GM12874 (cell line): ENCODE results near the gene MSMP.

Experiments used
- CTCF ChIP-seq: IDR thresholded peaks from 2 replicates; pipeline ENCODE4 v1.5.1; 2011; ENCODE audit warnings: low read depth, mild to moderate bottlenecking, control low read depth, low read length, moderate library complexity; ENCODE audit not compliant: insufficient read depth

The MSMP gene

DNA sequence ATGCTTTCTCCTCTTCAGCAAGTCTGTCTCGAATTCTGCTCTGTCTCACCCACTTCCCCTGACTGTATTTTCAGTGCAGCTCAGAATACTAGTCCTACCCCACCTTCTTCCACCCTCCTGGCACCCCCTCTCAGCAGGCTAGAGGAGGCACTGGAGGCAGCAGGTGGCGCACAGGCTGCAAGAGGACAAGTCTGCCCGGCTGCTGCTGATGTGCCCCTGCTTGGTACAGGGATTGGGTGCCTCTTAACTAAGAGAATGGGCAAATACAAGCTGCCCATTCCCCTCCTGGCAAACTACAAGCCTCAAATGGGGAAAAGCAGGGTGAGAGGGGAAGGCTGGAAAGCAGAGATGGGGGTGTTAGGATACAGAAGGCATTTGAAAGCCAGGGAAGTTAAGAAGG, 27.1 kb downstream of the MSMP start:
- TF ChIP-seq CTCF: peak; percentile 31; the same call in 1 of the 2 replicates

DNA sequence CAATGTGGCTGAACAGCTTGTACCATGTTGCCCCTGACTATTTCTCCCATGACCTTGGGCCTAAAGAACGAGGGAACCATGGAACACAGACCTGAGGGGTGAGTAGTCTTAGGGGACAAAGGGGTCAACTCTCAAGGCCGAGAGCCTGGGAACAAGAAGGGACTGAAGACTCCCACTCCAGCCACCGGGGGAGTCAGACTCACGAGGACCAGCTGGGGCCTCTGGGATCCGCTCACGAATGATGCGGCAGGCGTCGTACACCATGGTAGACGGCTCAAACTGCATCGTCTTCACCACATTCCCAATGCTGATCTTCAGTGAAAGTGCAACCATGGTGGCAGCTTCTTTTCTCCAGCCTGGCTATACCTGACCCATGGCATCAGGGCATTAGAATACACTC, 28.7 kb downstream of the MSMP start:
- no peak for TF ChIP-seq CTCF

GRCh38 chr9:35723908-35724307, 30.2 kb downstream of the MSMP start:
- no peak for TF ChIP-seq CTCF

- no peak for TF ChIP-seq CTCF
Observed at GRCh38 chr9:35723426-35723825, 30.6 kb downstream of the MSMP start.

DNA sequence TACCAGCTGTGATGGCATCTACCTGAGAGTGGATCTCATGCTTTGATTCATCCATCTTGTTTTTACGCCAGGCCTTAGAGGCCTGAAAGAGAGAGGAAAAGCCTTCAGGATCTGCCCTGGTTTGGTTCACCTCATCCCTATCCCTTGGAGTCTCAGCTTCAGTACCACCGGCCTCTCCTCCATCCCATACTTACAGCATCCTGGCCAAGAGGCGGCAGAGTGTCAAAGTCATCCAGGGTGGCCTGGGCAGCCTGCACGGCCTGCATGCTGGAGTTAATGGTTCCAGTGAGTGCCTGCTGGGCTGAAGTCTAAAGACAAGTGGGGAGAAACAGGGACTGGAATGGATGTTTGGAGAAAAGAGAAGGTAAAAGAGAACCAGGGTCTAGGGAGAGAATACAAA, 34.5 kb downstream of the MSMP start:
- no peak for TF ChIP-seq CTCF

GRCh38 chr9:35718721-35719511, 35.2 kb downstream of the MSMP start:
- TF ChIP-seq CTCF: no peak

- no peak for TF ChIP-seq CTCF
Observed at GRCh38 chr9:35717132-35717870, 36.8 kb downstream of the MSMP start.
